ENCODE results near the gene PDE7B.

- no peak for TF ChIP-seq GATA3 (IDR thresholded peaks at IDR 0.05; ENCODE audit: low read depth, low read length)
- no peak for TF ChIP-seq GATA2 (IDR thresholded peaks at IDR 0.05; ENCODE audit: low read depth, low read length)
These were observed 210.2 kb downstream of the PDE7B start for GRCh38 chr6:136061701-136062100.
